Right renal cortex interstitium (tissue), 3 donors: Measurements from ENCODE around the gene GTF2E1. TPM values are rescaled to one million over a fixed set of nuclear protein-coding genes. Genes with fewer than 3 reads are reported as not detected.

Experiments used
- DNase-seq, 3 donors: peaks; one replicate each; pipeline ENCODE4 v3.0.0-alpha.2; 2013; ENCODE audit warnings: low read depth in 3 of 3, low spot score in 2 of 3
- polyA plus RNA-seq, 3 donors: library from polyadenylated mRNA; unstranded; fragments of 120-200 nt; gene quantifications; one replicate each; pipeline ENCODE4 v1.2.1, GENCODE V29; 2013; ENCODE audit not compliant: insufficient read length in 3 of 3

The GTF2E1 gene
- polyA plus RNA-seq, 3 donors: 17.2 to 18.0 (median 17.3) TPM

- DNase-seq: no peak
Observed at GRCh38 chr3:120796976-120797375, 54.4 kb downstream of the GTF2E1 start.

- DNase-seq: no peak
Observed at GRCh38 chr3:120797857-120798256, 55.3 kb downstream of the GTF2E1 start.

- DNase-seq: no peak
Observed at GRCh38 chr3:120798346-120798745, 55.8 kb downstream of the GTF2E1 start.

GRCh38 chr3:120800625-120801024 is 58.1 kb downstream of the GTF2E1 start:
- DNase-seq: no peak

- DNase-seq: no peak
Observed at GRCh38 chr3:120801484-120801883, 58.9 kb downstream of the GTF2E1 start.

GRCh38 chr3:120802916-120803315 is 60.4 kb downstream of the GTF2E1 start:
- DNase-seq: no peak

GRCh38 chr3:120816728-120817127 is 74.2 kb downstream of the GTF2E1 start:
- no peak for DNase-seq

GRCh38 chr3:120820748-120821147 is 78.2 kb downstream of the GTF2E1 start:
- no peak for DNase-seq

- DNase-seq: no peak
Observed at GRCh38 chr3:120821426-120821825, 78.9 kb downstream of the GTF2E1 start.

- DNase-seq: no peak
Observed at GRCh38 chr3:120823156-120823555, 80.6 kb downstream of the GTF2E1 start.

- no peak for DNase-seq
Observed at GRCh38 chr3:120824613-120825012, 82.1 kb downstream of the GTF2E1 start.

GRCh38 chr3:120828796-120829195 is 86.3 kb downstream of the GTF2E1 start:
- DNase-seq: no peak

GRCh38 chr3:120831066-120831465 is 88.5 kb downstream of the GTF2E1 start:
- DNase-seq: no peak

Other genes with a start within 250 kb of the GTF2E1 start
- gene NDUFB4, start 146.4 kb upstream of the GTF2E1 start, polyA plus RNA-seq: 100 to 1,000 TPM; 177 to 195 (median 189) TPM
- 10 to 100 TPM; 76.4 to 93.1 (median 88.3) TPM for gene HGD, start 60.5 kb upstream of the GTF2E1 start, polyA plus RNA-seq
- gene RABL3, start 228 bp upstream of the GTF2E1 start, polyA plus RNA-seq: 10 to 100 TPM; 32.5 to 36.4 (median 35.2) TPM
- gene STXBP5L, start 165.5 kb downstream of the GTF2E1 start, polyA plus RNA-seq: under 1 TPM; 0.19 to 0.32 (median 0.20) TPM